ENCODE results near the gene WDFY1.

WDFY1 gene

DNA sequence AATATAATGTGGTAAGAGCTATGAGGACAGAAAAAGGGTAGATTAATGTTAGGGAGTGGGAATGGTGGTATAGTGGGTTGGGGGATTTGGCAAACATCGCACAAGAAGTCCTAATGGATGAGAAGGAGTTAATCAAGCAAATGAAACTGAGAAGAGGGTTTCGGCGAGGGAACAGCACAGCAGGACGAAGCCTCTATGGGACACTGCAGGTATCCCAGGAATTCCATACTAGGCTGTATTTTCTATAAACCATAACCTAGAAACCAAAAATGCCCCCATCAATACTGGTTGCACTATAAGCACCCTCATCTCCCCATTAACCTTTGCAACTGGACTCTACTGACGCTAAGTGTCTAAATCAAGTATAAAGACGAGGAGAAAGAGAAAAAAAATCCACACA is 10.3 kb downstream of the WDFY1 start:
- no peak for DNase-seq (ENCODE audit: low read depth, low spot score)
- no peak overlapping the region for H3K4me3 ChIP-seq (ENCODE audit: low read length)

DNA sequence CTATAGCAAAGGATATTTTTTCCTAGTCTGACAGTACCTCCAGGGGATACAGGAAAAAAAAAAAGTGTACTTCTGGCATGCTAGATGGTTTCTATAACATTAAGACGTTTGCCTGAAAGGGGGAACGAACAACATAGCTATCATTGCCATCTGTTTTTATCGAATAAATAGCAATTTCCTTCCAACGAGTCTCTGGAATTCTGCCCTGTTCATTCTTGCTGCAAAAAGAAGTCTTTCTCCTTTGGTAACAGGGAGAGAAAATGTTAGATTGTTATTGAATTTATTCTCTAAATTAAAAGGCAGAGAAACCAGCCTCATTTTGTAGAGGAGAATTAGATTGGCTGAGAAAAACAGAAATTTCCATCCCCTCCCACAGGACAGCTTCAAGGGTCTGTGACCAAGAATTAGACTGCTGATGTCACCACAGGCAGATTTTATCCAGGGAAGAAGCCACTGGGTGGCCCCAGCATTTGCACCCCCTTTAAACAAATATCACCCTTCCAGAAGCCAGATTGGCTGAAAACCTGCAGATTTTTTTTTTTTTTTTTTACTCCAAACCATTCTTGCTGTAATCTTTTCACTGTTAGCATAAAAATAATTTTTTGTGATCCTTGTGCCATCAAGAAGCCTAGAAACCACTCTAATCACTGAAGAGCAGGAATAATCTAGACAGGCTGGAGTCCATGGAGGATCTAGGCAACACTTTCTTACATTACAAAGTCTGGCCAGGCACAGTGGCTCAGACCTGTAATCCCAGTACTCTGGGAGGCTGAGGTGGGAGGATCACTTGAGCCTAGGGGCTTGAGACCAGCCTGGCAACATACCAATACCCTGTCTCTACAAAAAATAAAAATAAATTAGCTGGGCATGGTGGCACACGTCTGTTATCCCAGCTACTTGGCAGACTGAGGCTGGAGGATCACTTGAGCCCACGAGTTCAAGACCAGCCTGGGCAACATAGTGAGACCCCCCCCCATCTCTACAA is 12.0 kb downstream of the WDFY1 start:
- no peak overlapping the region for H3K4me3 ChIP-seq (ENCODE audit: low read length)
- no peak for DNase-seq (ENCODE audit: low read depth, low spot score)

- DNase-seq (ENCODE audit: low read depth, low spot score) = no peak
Measured at GRCh38 chr2:223930103-223930976, 14.8 kb downstream of the WDFY1 start.

DNA sequence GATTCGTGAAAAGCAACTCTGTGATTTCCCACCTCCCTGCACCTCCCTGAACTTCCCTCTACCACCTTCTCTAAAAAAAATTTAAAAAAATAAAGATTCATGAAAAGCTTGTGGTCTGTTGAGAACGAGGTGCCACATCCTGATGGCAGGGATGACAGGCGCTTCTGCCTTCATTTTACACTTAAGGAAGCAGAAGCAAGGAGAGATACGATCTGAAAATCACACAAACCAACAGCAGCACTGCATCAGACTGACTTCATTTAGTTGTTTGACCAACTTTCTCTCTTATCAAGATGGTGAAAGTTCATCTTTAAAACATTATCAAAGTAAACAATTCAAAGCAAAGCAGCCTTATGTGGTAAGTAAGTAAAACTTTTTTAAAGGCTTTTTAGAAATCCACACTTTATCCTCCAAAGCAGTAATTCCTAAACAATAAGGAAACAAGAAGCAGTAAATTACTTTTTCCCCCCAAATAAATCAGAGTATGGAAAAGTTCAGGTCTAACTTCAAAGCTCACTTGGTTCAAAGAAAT is 15.5 kb downstream of the WDFY1 start:
- peak; percentile 98 for DNase-seq (ENCODE audit: low read depth, low spot score)
- no peak overlapping the region for H3K4me3 ChIP-seq (ENCODE audit: low read length)

More at GRCh38 chr2:223930103-223930976, 14.8 kb downstream of the WDFY1 start:
- H3K4me3 ChIP-seq (ENCODE audit: low read length) = no peak overlapping the region

GRCh38 chr2:223928113-223929006 is 16.8 kb downstream of the WDFY1 start:
- no peak overlapping the region for H3K4me3 ChIP-seq (ENCODE audit: low read length)
- no peak for DNase-seq (ENCODE audit: low read depth, low spot score)

DNA sequence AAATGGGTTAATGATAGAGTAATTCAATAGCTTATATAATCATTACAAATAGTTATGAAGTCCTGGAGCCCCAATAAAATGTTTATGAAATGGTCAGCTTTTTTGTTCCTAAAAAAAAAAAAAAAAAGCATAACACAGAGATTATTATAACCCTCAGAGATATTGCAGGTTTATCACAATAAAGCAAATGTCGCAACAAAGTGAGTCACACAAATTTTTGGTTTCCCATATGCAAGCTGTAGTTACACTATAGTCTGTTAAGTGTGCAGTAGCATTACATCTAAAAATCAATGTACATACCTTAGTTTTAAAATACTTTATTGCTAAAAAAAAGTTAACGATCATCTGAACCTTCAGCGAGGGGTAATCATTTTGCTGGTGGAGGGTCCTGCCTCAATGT is 20.0 kb downstream of the WDFY1 start:
- no peak for DNase-seq (ENCODE audit: low read depth, low spot score)
- H3K4me3 ChIP-seq (ENCODE audit: low read length) = no peak overlapping the region

DNA sequence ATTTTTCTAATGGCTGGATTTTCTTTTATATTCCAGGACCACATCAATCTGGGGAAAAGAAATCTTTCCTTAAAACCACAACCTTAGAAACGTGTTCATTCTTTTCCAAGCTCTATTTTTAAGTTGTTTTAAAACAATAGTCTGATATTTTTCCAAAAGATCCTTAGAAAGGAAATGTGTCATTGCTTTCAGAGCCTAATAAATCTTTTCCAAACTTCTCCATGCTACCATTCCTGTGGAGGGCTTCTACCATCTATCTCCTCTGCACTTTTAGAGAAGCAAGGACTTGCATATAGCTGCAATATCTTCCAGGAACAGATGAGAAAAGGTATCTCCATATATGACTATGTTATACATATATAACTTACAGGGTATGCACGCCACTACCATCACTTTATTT is 21.2 kb downstream of the WDFY1 start:
- no peak overlapping the region for H3K4me3 ChIP-seq (ENCODE audit: low read length)
- DNase-seq (ENCODE audit: low read depth, low spot score) = no peak

GRCh38 chr2:223922308-223922707 is 22.8 kb downstream of the WDFY1 start:
- no peak overlapping the region for H3K4me3 ChIP-seq (ENCODE audit: low read length)
- no peak for DNase-seq (ENCODE audit: low read depth, low spot score)

DNA sequence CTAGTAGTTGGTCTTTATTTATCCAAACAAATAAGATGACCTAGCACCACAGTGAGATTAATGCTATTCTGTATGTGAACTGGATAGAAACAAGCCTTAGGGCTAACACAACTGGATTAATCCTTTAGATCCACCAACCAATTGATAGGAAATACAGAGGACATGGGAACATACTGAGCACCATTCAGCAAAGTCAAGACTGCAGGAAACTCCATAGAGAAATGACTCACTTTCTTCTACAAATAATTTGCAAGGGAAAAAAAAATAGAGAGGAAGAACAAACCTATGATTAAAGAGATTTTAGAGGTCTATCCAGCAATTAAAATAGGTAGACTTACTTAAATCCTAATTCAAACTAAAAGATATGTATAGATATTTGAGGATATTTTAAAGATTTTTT is 23.9 kb downstream of the WDFY1 start:
- H3K4me3 ChIP-seq (ENCODE audit: low read length) = no peak overlapping the region
- no peak for DNase-seq (ENCODE audit: low read depth, low spot score)

DNA sequence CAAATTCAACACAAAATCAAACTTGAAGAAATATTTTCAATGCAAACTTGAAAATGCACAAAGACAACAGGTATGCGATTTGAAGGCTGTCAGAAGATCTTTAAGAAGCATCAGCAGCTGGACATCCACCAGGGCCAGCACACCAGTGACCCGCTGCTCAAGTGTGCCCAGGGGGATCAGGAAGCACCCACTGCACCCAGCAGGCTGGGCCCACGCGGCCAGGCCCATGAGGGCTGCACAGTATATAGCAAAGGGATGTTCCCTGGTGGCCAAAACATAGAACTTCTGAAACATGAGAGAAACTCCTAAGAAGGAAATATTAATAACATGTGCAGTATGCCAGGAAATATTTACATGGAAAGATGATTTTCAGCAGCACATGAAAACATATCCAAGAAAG is 25.0 kb downstream of the WDFY1 start:
- H3K4me3 ChIP-seq (ENCODE audit: low read length) = no peak overlapping the region
- DNase-seq (ENCODE audit: low read depth, low spot score) = no peak

GRCh38 chr2:223918671-223919134 is 26.4 kb downstream of the WDFY1 start:
- H3K4me3 ChIP-seq (ENCODE audit: low read length) = no peak overlapping the region
- no peak for DNase-seq (ENCODE audit: low read depth, low spot score)

DNA sequence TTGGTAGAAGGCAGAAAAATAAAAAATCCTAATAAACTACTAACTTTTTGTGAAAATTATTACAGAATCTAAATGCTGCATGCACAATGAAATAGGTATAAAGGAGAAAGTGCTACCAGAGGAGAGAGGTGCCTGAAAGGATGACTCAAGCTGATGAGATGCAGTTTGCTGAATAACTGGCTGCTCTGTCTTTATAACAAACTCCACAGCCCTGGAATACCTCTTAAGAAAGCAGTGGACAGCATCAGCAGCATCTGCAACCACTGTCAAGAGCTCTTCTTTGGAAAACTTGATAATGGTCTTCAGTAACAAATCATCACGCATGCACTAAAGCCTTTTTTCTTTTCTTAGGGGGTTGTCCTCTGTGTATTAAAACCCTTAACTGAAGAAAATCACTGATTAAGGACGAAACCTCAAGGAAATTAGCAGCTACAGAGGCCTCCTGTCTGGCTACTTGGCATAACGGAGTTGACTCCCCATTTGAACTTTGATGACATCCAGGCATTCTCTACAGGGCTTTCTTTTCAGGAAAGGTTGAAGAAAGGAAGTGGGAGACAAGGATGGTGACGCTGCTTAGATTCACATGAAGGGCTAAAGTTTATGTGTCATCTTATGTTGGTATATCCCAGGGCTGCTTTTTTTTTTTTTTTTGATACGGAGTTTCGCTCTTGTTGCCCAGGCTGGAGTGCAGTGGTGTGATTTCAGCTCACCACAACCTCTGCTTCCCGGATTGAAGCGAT is 28.8 kb downstream of the WDFY1 start:
- no peak overlapping the region for H3K4me3 ChIP-seq (ENCODE audit: low read length)
- no peak for DNase-seq (ENCODE audit: low read depth, low spot score)

DNA sequence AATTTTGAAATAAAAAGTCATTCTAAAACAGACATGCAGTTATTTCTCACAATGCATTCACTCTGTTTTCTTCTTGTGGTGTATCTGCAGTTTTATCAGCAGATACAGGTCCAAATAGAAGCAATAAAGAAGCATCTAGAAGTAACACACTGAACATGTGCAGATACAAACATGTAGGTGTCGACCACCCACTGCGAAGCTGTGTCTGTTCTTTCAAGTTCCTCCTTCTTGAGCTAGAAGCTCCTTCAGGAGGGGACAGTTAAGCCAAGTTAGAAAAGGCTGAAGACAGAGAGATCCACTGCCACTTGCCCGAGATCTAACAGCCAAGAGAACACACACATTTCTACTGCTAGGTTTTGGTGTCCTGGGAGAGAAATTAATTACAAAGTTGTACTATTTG is 30.1 kb downstream of the WDFY1 start:
- H3K4me3 ChIP-seq (ENCODE audit: low read length) = no peak overlapping the region
- no peak for DNase-seq (ENCODE audit: low read depth, low spot score)

DNA sequence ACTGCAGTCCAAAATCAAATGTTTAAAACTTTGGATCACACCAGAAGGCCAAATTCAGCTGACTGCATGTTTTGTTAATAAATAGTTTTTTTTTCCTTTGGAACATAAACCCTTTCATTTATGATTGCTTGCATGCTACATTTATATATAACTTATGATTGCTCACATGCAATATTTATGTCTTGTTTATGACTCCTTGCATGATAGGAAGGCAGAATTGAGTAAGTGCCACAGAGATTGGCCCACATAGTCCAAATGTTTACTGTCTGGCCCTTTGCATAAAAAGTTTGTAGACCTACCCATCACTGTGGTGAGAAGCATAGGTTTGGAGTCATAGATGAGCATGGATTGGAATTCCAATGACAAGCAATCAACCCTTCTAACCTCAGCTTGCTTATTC is 30.8 kb downstream of the WDFY1 start:
- no peak overlapping the region for H3K4me3 ChIP-seq (ENCODE audit: low read length)
- no peak for DNase-seq (ENCODE audit: low read depth, low spot score)

- H3K4me3 ChIP-seq (ENCODE audit: low read length) = no peak overlapping the region
- no peak for DNase-seq (ENCODE audit: low read depth, low spot score)
Measured at GRCh38 chr2:223909001-223909741, 36.0 kb downstream of the WDFY1 start.

- no peak for DNase-seq (ENCODE audit: low read depth, low spot score)
Measured at GRCh38 chr2:223908304-223908998, 36.7 kb downstream of the WDFY1 start.

DNA sequence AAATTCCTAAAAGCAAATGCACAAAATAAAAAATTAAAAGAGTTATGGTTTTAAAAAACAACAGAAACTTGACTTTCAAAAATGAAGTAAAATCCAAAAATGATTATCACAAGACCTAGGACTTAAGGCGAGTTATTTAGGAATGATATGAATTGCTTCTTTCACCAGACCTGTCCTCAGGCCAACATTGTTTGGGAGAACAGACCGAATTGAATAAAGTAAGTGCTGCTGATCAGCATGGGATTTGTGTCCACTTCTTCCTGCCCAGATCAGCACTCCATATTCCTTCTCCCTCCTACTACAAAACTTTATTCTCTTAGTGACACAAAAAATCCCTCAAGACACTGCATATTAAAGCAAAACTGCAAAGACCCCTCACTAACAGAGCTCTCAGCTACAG is 39.1 kb downstream of the WDFY1 start:
- DNase-seq (ENCODE audit: low read depth, low spot score) = no peak
- no peak overlapping the region for H3K4me3 ChIP-seq (ENCODE audit: low read length)

More at GRCh38 chr2:223908304-223908998, 36.7 kb downstream of the WDFY1 start:
- no peak overlapping the region for H3K4me3 ChIP-seq (ENCODE audit: low read length)

All from Jurkat, Clone E6-1 (cell line).